Mesenchymal stem cell (in vitro differentiated cells and primary cell): Measurements from ENCODE around the gene UBC.
"Not testable (repeated sequence)": the region's sequence is repeated elsewhere in the genome, so short reads cannot be mapped to it uniquely, and the experiment has no call there.

Source experiments
- DNase-seq: peaks from one replicate; pipeline ENCODE4 v3.0.0-alpha.2; 2013
- H2AFZ ChIP-seq: one replicate; pipeline ENCODE4 v1.6.1; 2013; ENCODE audit warnings: low read depth, mild to moderate bottlenecking, control low read depth, inconsistent platforms, low read length, moderate library complexity
- H2AK5ac ChIP-seq: 2 replicates; pipeline ENCODE4 v1.6.1; 2013; ENCODE audit warnings: low read length, moderate library complexity, mild to moderate bottlenecking, inconsistent platforms; ENCODE audit not compliant: severe bottlenecking
- H2BK120ac ChIP-seq: one replicate; pipeline ENCODE4 v1.6.1; 2013; ENCODE audit warnings: low read depth, mild to moderate bottlenecking, inconsistent platforms, low read length, moderate library complexity
- H2BK12ac ChIP-seq, 2 experiments: one replicate each; pipeline ENCODE4 v1.6.1; 2013; ENCODE audit warnings: inconsistent platforms in 2 of 2, low read length in 2 of 2, mild to moderate bottlenecking in 2 of 2, moderate library complexity in 2 of 2, control low read depth in 1 of 2
- H2BK15ac ChIP-seq: one replicate; pipeline ENCODE4 v1.6.1; 2013; ENCODE audit warnings: mild to moderate bottlenecking, low read depth, inconsistent platforms; ENCODE audit not compliant: poor library complexity, severe bottlenecking
- H2BK5ac ChIP-seq: 2 replicates; pipeline ENCODE4 v1.6.1; 2013; ENCODE audit warnings: low read depth, mild to moderate bottlenecking, low read length, control low read depth, inconsistent platforms; ENCODE audit not compliant: poor library complexity, severe bottlenecking
- H3K14ac ChIP-seq, 2 experiments: one replicate each; pipeline ENCODE4 v1.6.1; 2013; ENCODE audit warnings: inconsistent platforms in 2 of 2, low read length in 2 of 2, control low read depth in 1 of 2, mild to moderate bottlenecking in 1 of 2, moderate library complexity in 1 of 2
- H3K18ac ChIP-seq, 2 experiments: one replicate each; pipeline ENCODE4 v1.6.1; 2013; ENCODE audit warnings: inconsistent platforms in 2 of 2, low read length in 2 of 2, control low read depth in 1 of 2, low read depth in 1 of 2, mild to moderate bottlenecking in 1 of 2
- H3K23ac ChIP-seq, 2 experiments: one replicate each; pipeline ENCODE4 v1.6.1; 2013; ENCODE audit warnings: inconsistent platforms in 2 of 2, low read length in 2 of 2, mild to moderate bottlenecking in 2 of 2, moderate library complexity in 2 of 2, control low read depth in 1 of 2
- H3K27ac ChIP-seq: 2 replicates; pipeline ENCODE4 v1.5.1; 2013; ENCODE audit warnings: mild to moderate bottlenecking, moderate library complexity, low read length, control low read depth, inconsistent platforms; ENCODE audit not compliant: poor library complexity, severe bottlenecking
- H3K27me3 ChIP-seq, 2 experiments: 2 replicates each; pipeline versions ENCODE4 v1.6.1 to v1.7.0; 2013; ENCODE audit warnings: low read length in 2 of 2, mild to moderate bottlenecking in 2 of 2, moderate library complexity in 2 of 2, control low read depth in 1 of 2, inconsistent platforms in 1 of 2; ENCODE audit not compliant: control insufficient read depth in 1 of 2, insufficient read depth in 1 of 2
- H3K36me3 ChIP-seq, 2 experiments: 2 replicates each; pipeline versions ENCODE4 v1.6.1 to v1.7.0; 2013; ENCODE audit warnings: low read length in 2 of 2, control low read depth in 1 of 2, inconsistent platforms in 1 of 2, low read depth in 1 of 2, mild to moderate bottlenecking in 1 of 2; ENCODE audit not compliant: insufficient read depth in 2 of 2, control insufficient read depth in 1 of 2
- H3K4ac ChIP-seq, 2 experiments: one replicate each; pipeline ENCODE4 v1.6.1; 2013; ENCODE audit warnings: inconsistent platforms in 2 of 2, low read length in 2 of 2, mild to moderate bottlenecking in 2 of 2, moderate library complexity in 2 of 2, control low read depth in 1 of 2, low read depth in 1 of 2
- H3K4me1 ChIP-seq: 2 replicates; pipeline ENCODE4 v1.6.1; 2013; ENCODE audit warnings: low read depth, low read length, control low read depth; ENCODE audit not compliant: control insufficient read depth, insufficient read depth
- H3K4me2 ChIP-seq: 2 replicates; pipeline ENCODE4 v1.6.1; 2013; ENCODE audit warnings: low read length, mild to moderate bottlenecking, inconsistent platforms; ENCODE audit not compliant: poor library complexity, severe bottlenecking
- H3K4me3 ChIP-seq, 2 experiments: 2 replicates each; pipeline versions ENCODE4 v1.5.1 to v1.7.0; 2013; ENCODE audit warnings: low read length in 2 of 2, mild to moderate bottlenecking in 2 of 2, control low read depth in 1 of 2, low read depth in 1 of 2; ENCODE audit not compliant: insufficient read depth in 1 of 2
- H3K79me1 ChIP-seq: replicated peaks from 2 replicates; pipeline ENCODE4 v1.6.1; 2013; ENCODE audit warnings: mild to moderate bottlenecking, control low read depth, low read length, inconsistent platforms; ENCODE audit not compliant: poor library complexity, severe bottlenecking
- H3K9ac ChIP-seq: 2 replicates; pipeline ENCODE4 v1.7.0; 2013; ENCODE audit warnings: mild to moderate bottlenecking, low read length, moderate library complexity
- H3K9me3 ChIP-seq: 2 replicates; pipeline ENCODE4 v1.7.0; 2013; ENCODE audit warnings: mild to moderate bottlenecking, low read length; ENCODE audit not compliant: control insufficient read depth
- H4K8ac ChIP-seq: one replicate; pipeline ENCODE4 v1.6.1; 2013; ENCODE audit warnings: inconsistent platforms, mild to moderate bottlenecking, low read length, moderate library complexity
- H4K91ac ChIP-seq: one replicate; pipeline ENCODE4 v1.6.1; 2013; ENCODE audit warnings: mild to moderate bottlenecking, low read length, inconsistent platforms
- WGBS: methylation state at CpG from one replicate; pipeline ENCODE4 v1.1.7; 2013; ENCODE audit warnings: mixed read lengths; 5-methylcytosine and 5-hydroxymethylcytosine counted together

The UBC gene

GRCh38 chr12:124931528-124931927 lies 17.1 kb upstream of the UBC start:
- not testable (repeated sequence) for H3K9ac ChIP-seq, H3K4me3 ChIP-seq, H3K4ac ChIP-seq, H4K8ac ChIP-seq, H3K4me1 ChIP-seq, H4K91ac ChIP-seq, H2BK120ac ChIP-seq, H3K27me3 ChIP-seq, H2AFZ ChIP-seq, H2BK5ac ChIP-seq, H2BK15ac ChIP-seq, H2AK5ac ChIP-seq, H3K27ac ChIP-seq, H3K36me3 ChIP-seq, DNase-seq, H3K9me3 ChIP-seq, H3K23ac ChIP-seq, H3K4me2 ChIP-seq, H3K79me1 ChIP-seq, H2BK12ac ChIP-seq, H3K14ac ChIP-seq, H3K18ac ChIP-seq
- 93% methylated on average over 9 of the region's 9 CpGs for WGBS

GRCh38 chr12:124930586-124930985 lies 16.1 kb upstream of the UBC start:
- no peak overlapping the region for H2AK5ac ChIP-seq
- no peak overlapping the region for H2BK15ac ChIP-seq
- no peaks in the 10 kb centered on the region for H3K27me3 ChIP-seq
- H3K14ac ChIP-seq: no peak overlapping the region
- no peak for DNase-seq
- no peaks in the 10 kb centered on the region for H3K9me3 ChIP-seq
- H3K4me3 ChIP-seq: no peak overlapping the region
- no peak overlapping the region for H3K4me2 ChIP-seq
- no peak overlapping the region for H2BK120ac ChIP-seq
- no peak overlapping the region for H2BK12ac ChIP-seq
- no peak overlapping the region for H4K91ac ChIP-seq
- H3K4ac ChIP-seq: no peak overlapping the region
- H2AFZ ChIP-seq: no peak overlapping the region
- H3K79me1 ChIP-seq: no peaks in the 10 kb centered on the region
- no peak overlapping the region for H2BK5ac ChIP-seq
- no peak overlapping the region for H3K23ac ChIP-seq
- peaks cover 4% of the 10 kb centered on the region for H3K4me1 ChIP-seq
- no peak overlapping the region for H3K9ac ChIP-seq
- H3K36me3 ChIP-seq: no peaks in the 10 kb centered on the region
- no peak overlapping the region for H4K8ac ChIP-seq
- H3K18ac ChIP-seq: no peak overlapping the region
- H3K27ac ChIP-seq: no peak overlapping the region

- no peak overlapping the region for H3K4ac ChIP-seq
- no peak overlapping the region for H3K23ac ChIP-seq
- H3K9ac ChIP-seq: no peak overlapping the region
- H3K9me3 ChIP-seq: no peaks in the 10 kb centered on the region
- WGBS: 91% methylated on average over 8 of the region's 9 CpGs
- no peak overlapping the region for H4K8ac ChIP-seq
- H3K4me2 ChIP-seq: no peak overlapping the region
- no peaks in the 10 kb centered on the region for H3K27me3 ChIP-seq
- peaks cover 5% of the 10 kb centered on the region for H3K4me1 ChIP-seq
- no peak overlapping the region for H3K18ac ChIP-seq
- no peak overlapping the region for H2AFZ ChIP-seq
- no peaks in the 10 kb centered on the region for H3K36me3 ChIP-seq
- no peak overlapping the region for H3K14ac ChIP-seq
- H3K79me1 ChIP-seq: no peaks in the 10 kb centered on the region
- DNase-seq: no peak
- no peak overlapping the region for H2BK12ac ChIP-seq
- H2BK5ac ChIP-seq: no peak overlapping the region
- no peak overlapping the region for H3K27ac ChIP-seq
- no peak overlapping the region for H2BK120ac ChIP-seq
- H4K91ac ChIP-seq: no peak overlapping the region
- H2AK5ac ChIP-seq: no peak overlapping the region
- H2BK15ac ChIP-seq: no peak overlapping the region
- H3K4me3 ChIP-seq: no peak overlapping the region
Measured at GRCh38 chr12:124929649-124930419, 15.4 kb upstream of the UBC start.

- Histone ChIP-seq H3K4ac (no peak overlapping the region), H3K9ac (no peak overlapping the region), H2BK15ac (no peak overlapping the region), H3K4me1 (peaks cover 10% of the 10 kb centered on the region), H2BK12ac (no peak overlapping the region), H3K9me3 (no peaks in the 10 kb centered on the region), H3K79me1 (no peaks in the 10 kb centered on the region), H3K27me3 (no peaks in the 10 kb centered on the region), H2BK5ac (no peak overlapping the region), H2AFZ (no peak overlapping the region), H3K4me2 (no peak overlapping the region), H3K18ac (no peak overlapping the region), H2AK5ac (no peak overlapping the region), H3K27ac (no peak overlapping the region), H3K36me3 (no peaks in the 10 kb centered on the region), H4K8ac (no peak overlapping the region), H4K91ac (peak overlapping the region; percentile 3), H3K4me3 (no peak overlapping the region), H3K14ac (no peak overlapping the region), H3K23ac (no peak overlapping the region), H2BK120ac (no peak overlapping the region)
- 89% methylated on average over 11 of the region's 11 CpGs for WGBS
- no peak for DNase-seq
Measured at GRCh38 chr12:124928912-124929530, 14.6 kb upstream of the UBC start.
